HG03457 (cell line): ENCODE results near the gene CCNL1.
"Not testable (repeated sequence)": the region's sequence is repeated elsewhere in the genome, so short reads cannot be mapped to it uniquely, and the experiment has no call there.

Source experiments
- ATAC-seq: cut with Tn5 transposase; IDR thresholded peaks from one replicate; pipeline ENCODE4 v1.9.1; 2021; ENCODE audit warnings: moderate number of reproducible peaks; ENCODE audit not compliant: unreplicated experiment

CCNL1 gene

GRCh38 chr3:157159762-157160657, at the start of gene CCNL1:
Gene CCNL1 (minus strand): TSS chr3:157160147. CDS start chr3:157160094, 53 bp downstream.
- ATAC-seq: peak; percentile 67

- ATAC-seq: no peak
Measured at GRCh38 chr3:157204880-157205279, 44.9 kb upstream of the CCNL1 start.

- ATAC-seq: no peak
Measured at GRCh38 chr3:157204431-157204830, 44.5 kb upstream of the CCNL1 start.

- no peak for ATAC-seq
Measured at GRCh38 chr3:157201648-157202278, 41.8 kb upstream of the CCNL1 start.

- no peak for ATAC-seq
Measured at GRCh38 chr3:157199841-157200240, 39.9 kb upstream of the CCNL1 start.

- ATAC-seq: no peak
Measured at GRCh38 chr3:157195965-157196364, 36.0 kb upstream of the CCNL1 start.

- ATAC-seq: not testable (repeated sequence)
Measured at GRCh38 chr3:157191149-157191548, 31.2 kb upstream of the CCNL1 start.

GRCh38 chr3:157190380-157190872, 30.5 kb upstream of the CCNL1 start:
- no peak for ATAC-seq

GRCh38 chr3:157188391-157188790, 28.4 kb upstream of the CCNL1 start:
- no peak for ATAC-seq

- no peak for ATAC-seq
Measured at GRCh38 chr3:157182879-157183278, 22.9 kb upstream of the CCNL1 start.

GRCh38 chr3:157180262-157180661, 20.3 kb upstream of the CCNL1 start:
- ATAC-seq: no peak

GRCh38 chr3:157179365-157179803, 19.4 kb upstream of the CCNL1 start:
- ATAC-seq: no peak

GRCh38 chr3:157178503-157179364, 18.8 kb upstream of the CCNL1 start:
- not testable (repeated sequence) for ATAC-seq

- not testable (repeated sequence) for ATAC-seq
Measured at GRCh38 chr3:157177801-157178453, 18.0 kb upstream of the CCNL1 start.

GRCh38 chr3:157176934-157177333, 17.0 kb upstream of the CCNL1 start:
- no peak for ATAC-seq

GRCh38 chr3:157175691-157176507, 16.0 kb upstream of the CCNL1 start:
- ATAC-seq: no peak

GRCh38 chr3:157174649-157175498, 14.9 kb upstream of the CCNL1 start:
- peak; percentile 91 for ATAC-seq

GRCh38 chr3:157174290-157174648, 14.3 kb upstream of the CCNL1 start:
- no peak for ATAC-seq

GRCh38 chr3:157173343-157173742, 13.4 kb upstream of the CCNL1 start:
- ATAC-seq: not testable (repeated sequence)
